ENCODE results near the gene EIF1AD.

- TF ChIP-seq CTCF (IDR thresholded peaks at IDR 0.05) (no peak), EP300 (IDR thresholded peaks at IDR 0.05) (no peak), POLR2A (IDR thresholded peaks at IDR 0.05) (no peak)
Measured at GRCh38 chr11:66037327-66037726, 35.4 kb upstream of the EIF1AD start.
